GM10248 (cell line): ENCODE measurements around the gene MUSK.

ENCODE experiments used
- CTCF ChIA-PET: fragments of 300-600 bp; sonication (Branson Sonifier 250); formaldehyde crosslinking; extraction: SDS; loops from one replicate; lab custom pipeline; 2021; ENCODE audit warnings: antibody characterized with exemption; lab: Yijun Ruan, JAX
- POLR2A ChIA-PET: fragments of 350-650 bp; sonication (Branson Sonifier 250); formaldehyde crosslinking; extraction: SDS; loops from one replicate; lab custom pipeline; 2020; ENCODE audit warnings: antibody characterized with exemption; lab: Yijun Ruan, JAX
- DNase-seq: peaks from one replicate; pipeline ENCODE4 v3.0.0; 2012; ENCODE audit errors: extremely low spot score
- TF ChIP-seq, protein P1 (sequence below): IDR thresholded peaks from 2 replicates; pipeline ENCODE4 v1.5.1; 2012; ENCODE audit warnings: mild to moderate bottlenecking, low read depth; ENCODE audit errors: extremely low read depth, missing control alignments, control extremely low read depth

MUSK gene

DNA sequence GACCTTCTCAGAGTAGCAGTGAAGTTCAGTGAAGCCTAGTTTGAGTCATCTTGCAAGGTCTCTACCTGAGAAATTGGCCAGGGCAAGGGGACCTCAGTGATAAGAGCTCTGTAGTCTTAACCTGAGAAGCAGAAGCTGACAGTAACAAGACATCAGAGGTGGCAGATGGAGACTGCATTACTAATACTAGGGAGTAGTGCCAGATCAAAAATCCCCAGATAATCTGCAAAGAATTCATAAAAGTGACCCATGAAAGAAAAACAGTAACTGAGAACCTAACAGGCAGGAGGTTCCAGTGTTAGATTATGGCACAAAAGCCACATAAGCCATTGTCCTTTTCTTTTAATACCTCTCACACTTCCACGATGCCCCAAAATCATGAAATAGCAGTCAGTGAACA, 175.5 kb downstream of the MUSK start:
- CTCF ChIA-PET = no interaction called here
- POLR2A ChIA-PET = no interaction called here
- TF ChIP-seq, protein P1, sequence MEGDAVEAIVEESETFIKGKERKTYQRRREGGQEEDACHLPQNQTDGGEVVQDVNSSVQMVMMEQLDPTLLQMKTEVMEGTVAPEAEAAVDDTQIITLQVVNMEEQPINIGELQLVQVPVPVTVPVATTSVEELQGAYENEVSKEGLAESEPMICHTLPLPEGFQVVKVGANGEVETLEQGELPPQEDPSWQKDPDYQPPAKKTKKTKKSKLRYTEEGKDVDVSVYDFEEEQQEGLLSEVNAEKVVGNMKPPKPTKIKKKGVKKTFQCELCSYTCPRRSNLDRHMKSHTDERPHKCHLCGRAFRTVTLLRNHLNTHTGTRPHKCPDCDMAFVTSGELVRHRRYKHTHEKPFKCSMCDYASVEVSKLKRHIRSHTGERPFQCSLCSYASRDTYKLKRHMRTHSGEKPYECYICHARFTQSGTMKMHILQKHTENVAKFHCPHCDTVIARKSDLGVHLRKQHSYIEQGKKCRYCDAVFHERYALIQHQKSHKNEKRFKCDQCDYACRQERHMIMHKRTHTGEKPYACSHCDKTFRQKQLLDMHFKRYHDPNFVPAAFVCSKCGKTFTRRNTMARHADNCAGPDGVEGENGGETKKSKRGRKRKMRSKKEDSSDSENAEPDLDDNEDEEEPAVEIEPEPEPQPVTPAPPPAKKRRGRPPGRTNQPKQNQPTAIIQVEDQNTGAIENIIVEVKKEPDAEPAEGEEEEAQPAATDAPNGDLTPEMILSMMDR = no peak
- no peak for DNase-seq

DNA sequence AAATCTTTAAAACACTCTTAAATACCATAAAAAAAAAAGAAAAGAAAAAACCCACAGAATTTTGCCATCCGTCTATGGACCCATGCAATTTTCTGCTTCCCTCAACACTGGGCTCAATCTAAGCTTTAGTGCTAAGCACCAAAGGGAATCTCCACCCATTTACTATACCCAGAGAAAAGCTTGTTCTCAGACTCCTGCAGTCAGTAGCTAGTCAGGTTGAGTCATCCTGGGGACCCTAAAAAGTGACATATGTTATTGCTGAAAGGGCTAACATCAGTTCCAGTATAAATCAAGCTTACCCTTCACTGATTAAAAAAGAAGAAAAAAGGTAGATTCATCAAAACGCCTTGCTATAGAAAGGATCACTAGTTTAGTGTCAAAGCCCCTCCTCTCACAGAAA, 177.6 kb downstream of the MUSK start:
- ChIA-PET POLR2A (no interaction called here), CTCF (no interaction called here)
- no peak for DNase-seq
- TF ChIP-seq, protein P1 = no peak

DNA sequence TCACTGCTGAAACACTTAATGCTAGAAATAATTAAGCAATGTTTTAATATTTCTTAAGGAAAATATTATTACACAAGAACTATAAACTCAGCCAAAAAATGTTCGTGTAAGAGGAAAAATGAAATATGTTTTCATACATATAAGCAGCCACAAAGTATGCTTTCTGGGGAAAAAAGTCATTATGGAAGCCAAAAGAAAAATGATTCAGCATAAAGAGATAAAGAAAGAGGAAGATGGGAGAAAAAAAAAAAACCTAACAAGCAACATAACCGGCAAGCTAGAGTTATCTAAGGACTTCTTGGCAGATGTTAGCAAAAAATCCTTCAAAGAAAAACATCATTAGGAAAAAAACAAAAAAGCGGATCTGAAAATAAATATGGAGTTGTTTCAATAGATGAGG, 179.1 kb downstream of the MUSK start:
- ChIA-PET POLR2A (no interaction called here), CTCF (no interaction called here)
- DNase-seq = no peak
- TF ChIP-seq, protein P1 = no peak

DNA sequence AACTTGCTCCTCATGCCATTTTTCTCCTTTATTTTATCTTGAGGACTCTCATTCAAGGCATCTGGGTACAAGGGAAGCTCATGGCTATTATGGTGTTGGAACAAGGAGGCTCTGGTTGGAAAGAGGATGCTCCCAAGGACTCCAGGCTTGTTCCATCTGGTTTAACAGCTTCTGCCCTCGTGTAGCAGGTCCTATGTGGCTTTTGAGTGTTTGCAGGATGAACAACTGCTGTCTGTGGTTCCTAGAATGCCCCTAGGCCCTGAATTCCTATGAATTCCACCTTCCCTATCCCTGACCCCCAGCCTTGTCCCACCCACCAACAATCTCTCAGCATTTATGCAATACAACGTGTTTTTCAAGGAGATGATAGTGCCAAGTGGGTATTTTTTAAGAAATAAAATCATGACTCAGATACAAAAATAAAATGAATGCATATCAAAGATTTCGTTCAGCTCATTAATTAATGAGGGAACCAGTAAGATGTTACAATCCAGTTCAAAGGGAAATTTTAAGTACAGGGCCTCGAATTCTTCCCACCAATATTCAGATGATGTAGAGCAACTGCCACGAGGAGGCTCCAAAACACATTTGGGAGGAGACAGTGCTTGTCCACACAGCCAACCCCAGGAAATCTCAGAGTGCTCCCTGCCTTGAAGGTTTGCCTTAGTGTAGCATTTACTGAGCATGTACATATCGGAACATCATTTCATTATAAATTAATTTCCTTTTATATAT, 182.0 kb downstream of the MUSK start:
- ChIA-PET CTCF (no interaction called here), POLR2A (no interaction called here)
- TF ChIP-seq, protein P1 = no peak
- no peak for DNase-seq
